Muscle of back (tissue), 13 donors: ENCODE data around the gene TRNP1. TPM values are rescaled to one million over a fixed set of nuclear protein-coding genes. Genes with fewer than 3 reads are reported as not detected.
"Not testable (repeated sequence)": the region's sequence is repeated elsewhere in the genome, so short reads cannot be mapped to it uniquely, and the experiment has no call there.

Source experiments
- DNase-seq, 3 donors: peaks; one replicate each; pipeline versions ENCODE4 v3.0.0 to v3.0.0-alpha.2; 2013
- long read RNA-seq, 9 donors: transcript quantifications; one replicate each; lab custom pipeline, GENCODE V29; 2026
- polyA plus RNA-seq, 10 donors: library from polyadenylated mRNA; unstranded; fragments of 120-200 nt; gene quantifications; one replicate each; pipeline ENCODE4 v1.2.1, GENCODE V29; 2013; ENCODE audit not compliant: insufficient read length in 10 of 10

Gene TRNP1, protein sequence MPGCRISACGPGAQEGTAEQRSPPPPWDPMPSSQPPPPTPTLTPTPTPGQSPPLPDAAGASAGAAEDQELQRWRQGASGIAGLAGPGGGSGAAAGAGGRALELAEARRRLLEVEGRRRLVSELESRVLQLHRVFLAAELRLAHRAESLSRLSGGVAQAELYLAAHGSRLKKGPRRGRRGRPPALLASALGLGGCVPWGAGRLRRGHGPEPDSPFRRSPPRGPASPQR
- 1 to 10 TPM in 9 of 10 donors, under 1 TPM in 1; 0.80 to 6.2 (median 1.8) TPM for polyA plus RNA-seq
- long read RNA-seq, donor 1, partial matches to known transcripts: 0 of 1 reads
- long read RNA-seq, donor 1, other reads (novel, unspliced or antisense): 0 of 1 reads
- long read RNA-seq, donor 2, partial matches to known transcripts: 0 of 1 reads
- long read RNA-seq, donor 2, other reads (novel, unspliced or antisense): 0 of 1 reads
- long read RNA-seq, donor 3: 0 reads
- long read RNA-seq, donor 4, partial matches to known transcripts: 0 of 1 reads
- long read RNA-seq, donor 4, other reads (novel, unspliced or antisense): 0 of 1 reads
- long read RNA-seq, donor 5, partial matches to known transcripts: 0 of 3 reads
- long read RNA-seq, donor 5, other reads (novel, unspliced or antisense): 0 of 3 reads
- long read RNA-seq, donor 6, partial matches to known transcripts: 0 of 2 reads
- long read RNA-seq, donor 6, other reads (novel, unspliced or antisense): 0 of 2 reads
- long read RNA-seq, donor 7, partial matches to known transcripts: 0 of 2 reads
- long read RNA-seq, donor 7, other reads (novel, unspliced or antisense): 0 of 2 reads
- long read RNA-seq, donor 8, partial matches to known transcripts: 0 of 3 reads
- long read RNA-seq, donor 8, other reads (novel, unspliced or antisense): 0 of 3 reads
- long read RNA-seq, donor 9: 0 reads

DNA sequence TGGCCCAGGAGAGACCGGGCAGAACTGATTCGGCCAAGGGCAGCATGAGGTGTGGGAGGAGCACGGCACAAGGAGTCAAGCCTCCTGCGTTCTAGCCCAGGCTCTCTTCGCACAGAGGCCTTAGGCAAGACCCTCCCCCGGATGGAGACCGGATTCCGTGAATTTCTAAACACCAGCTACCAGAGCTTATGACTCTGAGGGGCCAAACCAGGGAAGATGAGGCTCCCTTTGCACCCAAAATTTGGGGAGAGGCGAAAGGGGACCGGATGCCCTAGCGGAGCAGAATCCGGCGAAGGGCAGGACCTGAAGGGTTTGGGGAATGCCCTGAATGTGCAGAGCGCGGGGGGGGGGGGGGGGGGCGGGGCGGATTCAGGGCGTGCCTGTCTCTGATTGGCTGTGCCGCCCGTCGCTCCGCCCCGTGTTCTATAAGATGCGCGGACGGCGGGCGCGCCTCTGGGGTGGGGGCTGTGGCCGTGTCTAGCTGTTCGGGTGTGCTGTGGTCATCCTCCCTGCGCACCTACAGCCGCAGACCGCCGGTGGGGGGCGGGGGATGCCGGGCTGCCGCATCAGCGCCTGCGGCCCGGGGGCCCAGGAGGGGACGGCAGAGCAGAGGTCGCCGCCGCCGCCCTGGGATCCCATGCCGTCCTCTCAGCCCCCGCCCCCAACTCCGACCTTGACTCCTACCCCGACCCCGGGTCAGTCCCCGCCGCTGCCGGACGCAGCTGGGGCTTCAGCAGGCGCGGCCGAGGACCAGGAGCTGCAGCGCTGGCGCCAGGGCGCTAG, at the start of gene TRNP1:
Gene TRNP1 (plus strand): TSS at position 456 of the 783 bp plus-strand sequence. CDS start 95 bp downstream, at position 551.
- peak; percentile 58 to 85 (median 68) for DNase-seq

DNA sequence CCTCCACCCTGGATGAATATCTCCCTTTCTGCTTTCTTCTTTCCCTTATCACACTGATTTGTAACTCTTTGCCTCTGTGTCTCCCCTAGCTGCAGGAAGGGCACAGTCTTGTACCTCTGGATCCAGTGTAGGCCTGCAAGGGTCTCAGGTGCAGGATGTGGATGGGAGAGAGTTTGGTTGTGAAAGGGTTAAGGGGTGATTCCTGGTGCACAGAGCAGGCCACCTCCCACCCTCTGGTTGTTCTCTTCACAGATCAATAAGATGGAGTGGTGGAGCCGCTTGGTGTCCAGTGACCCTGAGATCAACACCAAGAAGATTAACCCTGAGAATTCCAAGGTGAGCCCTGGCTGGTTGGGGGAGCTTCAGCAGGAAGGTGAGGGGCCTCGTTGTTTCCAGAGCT, 48.4 kb upstream of the TRNP1 start:
- DNase-seq: no peak

GRCh38 chr1:26945728-26946127, 47.8 kb upstream of the TRNP1 start:
- no peak for DNase-seq

GRCh38 chr1:26946270-26946669, 47.2 kb upstream of the TRNP1 start:
- DNase-seq: no peak

- not testable (repeated sequence) for DNase-seq
Measured at GRCh38 chr1:26948725-26949057, 44.8 kb upstream of the TRNP1 start.

GRCh38 chr1:26949266-26949925, 44.1 kb upstream of the TRNP1 start:
- DNase-seq: no peak

DNA sequence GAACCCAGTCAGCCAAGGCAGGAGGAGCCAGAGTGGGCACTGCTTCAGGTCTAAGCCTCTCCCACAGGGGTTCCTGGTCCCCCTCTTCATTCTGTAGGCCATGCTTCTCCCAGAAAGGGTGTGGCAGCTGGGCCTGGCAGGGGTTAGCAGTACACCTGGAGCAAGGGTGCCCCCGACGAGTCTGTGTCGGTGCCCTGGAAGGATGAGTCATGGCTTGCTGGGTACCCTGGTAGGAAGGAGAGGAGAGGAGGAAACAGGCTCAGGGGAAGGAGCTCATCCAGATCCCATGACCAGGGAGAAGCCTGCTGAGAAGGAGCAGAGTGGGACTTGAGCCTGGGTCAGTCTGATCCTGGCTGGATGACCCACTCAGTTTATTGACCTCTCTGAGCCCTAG, 43.6 kb upstream of the TRNP1 start:
- no peak for DNase-seq

DNA sequence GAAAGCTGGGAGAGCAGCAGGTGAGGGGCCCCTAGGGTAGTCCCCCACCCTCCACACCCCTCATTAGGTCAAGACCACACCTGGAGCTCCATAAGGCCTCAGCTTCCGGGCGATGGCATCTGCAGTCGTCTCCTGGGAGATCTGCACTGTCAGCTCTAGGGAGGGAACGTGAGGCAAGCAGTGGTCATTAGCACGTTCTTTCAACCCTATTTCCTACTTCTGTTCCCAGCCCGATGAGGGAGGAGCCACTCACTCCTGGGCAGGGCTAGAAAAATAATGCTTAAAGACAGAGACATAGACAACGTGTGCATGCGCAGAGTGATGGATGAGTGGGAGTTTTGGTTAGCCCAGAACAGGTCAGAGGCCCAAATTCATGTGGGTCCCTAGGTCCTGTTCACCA, 42.9 kb upstream of the TRNP1 start:
- no peak for DNase-seq

DNA sequence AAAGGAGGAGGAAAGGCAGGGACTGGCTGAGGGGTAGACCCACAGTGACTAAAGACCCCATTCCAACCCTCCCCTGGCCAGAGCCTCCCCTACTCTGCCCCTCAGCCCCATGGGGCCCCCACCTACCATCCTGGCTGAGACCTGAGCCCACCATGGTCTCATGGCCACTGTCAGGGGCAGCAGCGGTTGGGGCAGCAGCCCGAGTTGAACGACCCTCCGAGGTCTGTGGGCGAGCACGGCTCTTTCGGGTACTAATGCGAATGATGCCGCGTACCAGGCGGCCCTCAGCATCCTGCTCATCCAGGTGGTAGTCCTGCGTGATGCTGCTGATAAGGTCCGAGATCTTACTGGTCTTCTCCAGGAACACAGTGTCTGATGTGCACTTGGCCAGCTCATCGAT, 42.3 kb upstream of the TRNP1 start:
- DNase-seq: no peak

GRCh38 chr1:26951821-26952497, 41.5 kb upstream of the TRNP1 start:
- no peak for DNase-seq

DNA sequence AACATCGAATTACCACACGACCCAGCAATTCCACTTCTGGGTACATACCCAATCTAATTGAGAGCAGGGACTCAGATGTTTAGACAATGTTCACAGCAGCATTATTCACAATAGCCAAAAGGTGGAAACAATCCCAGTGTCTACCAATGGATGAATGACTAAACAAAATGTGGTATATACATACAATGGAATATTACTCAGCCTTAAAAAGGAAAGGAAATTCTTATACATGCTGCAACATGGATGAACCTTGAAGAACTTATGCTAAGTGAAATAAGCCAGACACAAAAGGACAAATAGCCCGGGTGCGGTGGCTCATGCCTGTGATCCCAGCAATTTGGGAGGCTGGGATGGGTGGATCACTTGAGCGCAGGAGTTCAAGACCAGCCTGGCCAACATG, 40.1 kb upstream of the TRNP1 start:
- no peak for DNase-seq

DNA sequence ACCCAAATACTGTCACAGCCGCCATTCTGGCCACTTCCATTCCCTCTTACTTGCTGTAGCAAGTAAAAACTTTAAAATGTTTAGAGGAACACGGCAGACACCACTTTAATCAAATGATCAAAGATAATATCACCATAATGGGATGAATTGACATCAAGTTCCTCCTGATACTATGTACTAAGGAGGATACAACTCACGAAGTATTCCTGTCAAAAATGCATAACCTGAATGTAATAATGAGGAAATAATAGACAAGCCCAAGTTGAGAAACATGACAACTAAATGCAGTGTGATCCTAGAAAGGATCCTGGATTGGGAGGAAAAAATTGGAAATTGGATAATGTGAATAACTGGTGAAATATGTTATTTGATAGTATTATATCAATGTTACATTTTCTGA, 37.2 kb upstream of the TRNP1 start:
- DNase-seq: no peak

DNA sequence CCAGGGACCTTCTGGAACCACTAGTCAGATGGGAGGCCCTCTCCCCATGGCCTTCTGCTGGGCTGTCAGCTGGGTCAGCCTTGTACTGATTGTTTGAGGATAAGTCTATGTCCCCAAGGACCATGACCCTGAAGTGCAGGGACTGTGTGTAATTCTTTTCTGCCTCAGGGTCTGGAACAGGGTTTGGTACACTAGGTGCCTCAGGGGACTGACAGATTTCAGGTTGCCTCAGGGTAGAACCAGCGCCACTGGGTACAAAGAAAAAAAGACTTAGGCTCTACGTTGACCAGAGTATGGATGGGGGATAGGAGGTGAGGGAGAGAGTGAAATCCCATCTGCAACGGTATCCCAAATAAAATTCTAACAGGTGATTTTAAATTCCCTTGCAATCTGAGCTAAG, 36.2 kb upstream of the TRNP1 start:
- DNase-seq: no peak

- no peak for DNase-seq
Measured at GRCh38 chr1:26959270-26959669, 34.2 kb upstream of the TRNP1 start.

GRCh38 chr1:26959722-26960624, 33.5 kb upstream of the TRNP1 start, which contains the start of gene KDF1:
Gene KDF1 (minus strand): TSS chr1:26960468. CDS start chr1:26952380, 8,088 bp downstream.
- no peak for DNase-seq

DNA sequence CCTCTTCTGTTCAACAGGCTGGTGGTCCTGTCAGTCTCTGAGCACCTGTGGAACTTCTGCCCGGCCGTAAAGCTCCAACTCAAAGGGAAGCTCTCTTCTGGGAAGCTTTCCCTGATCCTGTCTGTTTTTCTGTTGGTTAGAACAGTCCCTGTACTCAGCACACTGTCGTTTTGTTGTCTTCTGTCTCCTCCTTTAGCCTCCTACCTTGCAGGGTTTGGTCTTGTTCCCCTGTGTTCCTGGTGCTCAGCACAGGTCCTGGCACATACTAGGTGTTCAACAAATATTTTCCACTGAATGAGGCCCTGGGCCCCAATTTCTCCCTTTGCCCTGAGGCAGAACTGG, 32.9 kb upstream of the TRNP1 start:
- no peak for DNase-seq

- peak in 1 of 3 donors; percentile 63 for DNase-seq
Measured at GRCh38 chr1:26961826-26962225, 31.7 kb upstream of the TRNP1 start.

DNA sequence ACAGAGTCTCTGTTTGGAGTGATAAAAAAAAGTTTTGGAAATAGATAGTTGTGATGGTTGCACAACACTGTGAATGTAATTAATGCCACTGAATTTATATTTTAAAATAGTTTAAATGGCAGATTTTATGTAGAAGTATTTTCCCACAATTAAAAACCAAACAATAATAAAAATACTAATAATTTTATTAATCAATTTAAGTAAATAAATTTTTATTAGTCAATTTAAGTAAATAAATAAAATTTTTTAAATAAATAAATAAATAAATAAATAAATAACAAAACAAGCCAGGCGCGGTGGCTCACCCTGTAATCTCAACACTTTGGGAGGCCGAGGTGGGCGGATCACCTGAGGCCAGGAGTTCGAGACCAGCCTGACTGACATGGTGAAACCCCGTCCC, 28.3 kb upstream of the TRNP1 start:
- DNase-seq: no peak

GRCh38 chr1:26965628-26966027, 27.9 kb upstream of the TRNP1 start:
- DNase-seq: no peak

- DNase-seq: no peak
Measured at GRCh38 chr1:26970810-26971209, 22.7 kb upstream of the TRNP1 start.
